ENCODE data around the gene PI16.

The PI16 gene

GRCh38 chr6:36971921-36972673 lies 17.6 kb downstream of the PI16 start:
- H3K4me3 ChIP-seq (ENCODE audit: low read depth in 1 of 2, low read length in 1 of 2): no peak overlapping the region
- H3K27me3 ChIP-seq: no peaks in the 10 kb centered on the region
- H3K9me3 ChIP-seq: no peaks in the 10 kb centered on the region
- no peak for TF ChIP-seq CTCF (IDR thresholded peaks at IDR 0.05)
- H3K36me3 ChIP-seq: peaks cover 100% of the 10 kb centered on the region
- H3K4me1 ChIP-seq (ENCODE audit: control insufficient read depth in 1 of 2, insufficient read depth in 1 of 2, low read depth in 1 of 2, low read length in 1 of 2): no peaks in the 10 kb centered on the region
- no peak overlapping the region for H3K27ac ChIP-seq

- H3K27me3 ChIP-seq: no peaks in the 10 kb centered on the region
- no peak overlapping the region for H3K4me3 ChIP-seq (ENCODE audit: low read depth in 1 of 2, low read length in 1 of 2)
- TF ChIP-seq CTCF (IDR thresholded peaks at IDR 0.05): no peak
- H3K9me3 ChIP-seq: no peaks in the 10 kb centered on the region
- H3K36me3 ChIP-seq: peaks cover 100% of the 10 kb centered on the region
- no peaks in the 10 kb centered on the region for H3K4me1 ChIP-seq (ENCODE audit: control insufficient read depth in 1 of 2, insufficient read depth in 1 of 2, low read depth in 1 of 2, low read length in 1 of 2)
- no peak overlapping the region for H3K27ac ChIP-seq
Observed at GRCh38 chr6:36973190-36973589, 18.7 kb downstream of the PI16 start.

- no peak for TF ChIP-seq CTCF (IDR thresholded peaks at IDR 0.05)
- peaks cover 100% of the 10 kb centered on the region for H3K36me3 ChIP-seq
- no peak overlapping the region for H3K27ac ChIP-seq
- no peaks in the 10 kb centered on the region for H3K4me1 ChIP-seq (ENCODE audit: control insufficient read depth in 1 of 2, insufficient read depth in 1 of 2, low read depth in 1 of 2, low read length in 1 of 2)
- no peaks in the 10 kb centered on the region for H3K9me3 ChIP-seq
- H3K4me3 ChIP-seq (ENCODE audit: low read depth in 1 of 2, low read length in 1 of 2): no peak overlapping the region
- H3K27me3 ChIP-seq: no peaks in the 10 kb centered on the region
Observed at GRCh38 chr6:36973647-36974046, 19.1 kb downstream of the PI16 start.

- Histone ChIP-seq H3K4me3 (ENCODE audit: low read depth in 1 of 2, low read length in 1 of 2) (no peak overlapping the region), H3K4me1 (ENCODE audit: control insufficient read depth in 1 of 2, insufficient read depth in 1 of 2, low read depth in 1 of 2, low read length in 1 of 2) (no peaks in the 10 kb centered on the region), H3K27me3 (no peaks in the 10 kb centered on the region), H3K9me3 (no peaks in the 10 kb centered on the region), H3K36me3 (peaks cover 97% of the 10 kb centered on the region), H3K27ac (no peak overlapping the region)
- TF ChIP-seq CTCF (IDR thresholded peaks at IDR 0.05): no peak
Observed at GRCh38 chr6:36975231-36976006, 20.9 kb downstream of the PI16 start.

GRCh38 chr6:36976007-36976264 lies 21.4 kb downstream of the PI16 start:
- H3K27me3 ChIP-seq: no peaks in the 10 kb centered on the region
- TF ChIP-seq CTCF (IDR thresholded peaks at IDR 0.05): no peak
- no peaks in the 10 kb centered on the region for H3K4me1 ChIP-seq (ENCODE audit: control insufficient read depth in 1 of 2, insufficient read depth in 1 of 2, low read depth in 1 of 2, low read length in 1 of 2)
- H3K36me3 ChIP-seq: peaks cover 96% of the 10 kb centered on the region
- no peaks in the 10 kb centered on the region for H3K9me3 ChIP-seq
- no peak overlapping the region for H3K4me3 ChIP-seq (ENCODE audit: low read depth in 1 of 2, low read length in 1 of 2)
- no peak overlapping the region for H3K27ac ChIP-seq
